SH-SY5Y (cell line): ENCODE data around the gene CDH22.

ENCODE experiments used
- GATA2 ChIP-seq: IDR thresholded peaks from 2 replicates; pipeline ENCODE4 v1.6.1; 2011; ENCODE audit warnings: mild to moderate bottlenecking, low read depth, low read length
- GATA3 ChIP-seq: IDR thresholded peaks from 2 replicates; pipeline ENCODE4 v1.6.1; 2011; ENCODE audit warnings: low read depth, mild to moderate bottlenecking, low read length, moderate library complexity

GRCh38 chr20:46191168-46191540, 117.1 kb downstream of the CDH22 start:
- TF ChIP-seq GATA2 (no peak), GATA3 (no peak)
